HepG2 (cell line): ENCODE results near the gene DGCR2. TPM values are rescaled to one million over a fixed set of nuclear protein-coding genes. Genes with fewer than 3 reads are reported as not detected.
"Not testable (repeated sequence)": the region's sequence is repeated elsewhere in the genome, so short reads cannot be mapped to it uniquely, and the experiment has no call there.

Source experiments
- ATAC-seq: fragments of 200-7000 bp; cut with Tn5 transposase; 3 replicates; pipeline ENCODE4 v1.9.1; 2020; ENCODE audit warnings: mild to moderate bottlenecking, moderate library complexity
- BruUV-seq: library from RNA; stranded (reverse); fragments of 400-500 nt; replicated peaks from 2 replicates; lab custom pipeline; 2021; lab: Mats Ljungman, UMichigan
- CTCF ChIA-PET: fragments of 300-600 bp; formaldehyde crosslinking; extraction: SDS; loops from one replicate; lab custom pipeline; 2021; ENCODE audit warnings: low total read pairs, inconsistent platforms, low intra/inter-chr PET ratio; lab: Yijun Ruan, JAX
- POLR2A ChIA-PET: fragments of 350-600 bp; sonication (Branson Sonifier 250); formaldehyde crosslinking; loops from one replicate; lab custom pipeline; 2020; ENCODE audit warnings: antibody characterized with exemption, inconsistent platforms; lab: Yijun Ruan, JAX
- DNase-seq: peaks from one replicate; pipeline ENCODE4 v3.0.0-alpha.2; 2015; ENCODE audit warnings: low spot score
- FAIRE-seq: peaks from 3 replicates; lab custom pipeline; 2011; peaks lifted over from hg19 to GRCh38; lab: Jason Lieb, UNC
- H2AFZ ChIP-seq: one replicate; pipeline ENCODE4 v1.6.1; 2011; ENCODE audit warnings: low read length, inconsistent platforms
- H3K27ac ChIP-seq: fragments of 300-600 bp; 3 replicates; pipeline ENCODE4 v1.8.0; 2011; ENCODE audit warnings: mixed run types, mild to moderate bottlenecking, mixed read lengths, low read length, inconsistent platforms; ENCODE audit not compliant: insufficient read depth; ENCODE audit errors: extremely low read length
- H3K27me3 ChIP-seq, 2 experiments: fragments of 200-600 bp in 1 of 2; 2 replicates in 1 of 2; 3 replicates in 1 of 2; pipeline versions ENCODE4 v1.6.0 to v1.8.0; 2011; ENCODE audit warnings: low read length in 2 of 2, mild to moderate bottlenecking in 2 of 2, moderate library complexity in 2 of 2, inconsistent platforms in 1 of 2; ENCODE audit not compliant: insufficient read depth in 2 of 2, control insufficient read depth in 1 of 2
- H3K36me3 ChIP-seq, 2 experiments: fragments of 200-600 bp in 1 of 2; replicated peaks in 1 of 2; 2 replicates in 1 of 2; 3 replicates in 1 of 2; pipeline versions ENCODE4 v1.5.1 to v1.8.0; 2011; ENCODE audit warnings: low read length in 2 of 2, inconsistent platforms in 1 of 2; ENCODE audit not compliant: insufficient read depth in 2 of 2, control insufficient read depth in 1 of 2
- H3K4me1 ChIP-seq: 2 replicates; pipeline ENCODE4 v1.5.1; 2012; ENCODE audit warnings: low read length, inconsistent platforms; ENCODE audit not compliant: insufficient read depth
- H3K4me2 ChIP-seq: 2 replicates; pipeline ENCODE4 v1.6.0; 2011; ENCODE audit warnings: low read depth, low read length, inconsistent platforms
- H3K4me3 ChIP-seq, 3 experiments: fragments of 200-600 bp in 1 of 3; sonication (generic), shearing (Covaris generic) in 1 of 3; replicated peaks in 1 of 3; 2 replicates each; pipeline ENCODE4 v1.5.1; 2011 to 2016; ENCODE audit warnings: low read length in 3 of 3, inconsistent platforms in 2 of 3, low read depth in 2 of 3, mild to moderate bottlenecking in 2 of 3, control low read depth in 1 of 3, mixed read lengths in 1 of 3; ENCODE audit not compliant: insufficient read depth in 1 of 3
- H3K79me2 ChIP-seq: one replicate; pipeline ENCODE4 v1.6.1; 2011; ENCODE audit warnings: low read length, inconsistent platforms; ENCODE audit not compliant: insufficient read depth
- H3K9ac ChIP-seq: 2 replicates; pipeline ENCODE4 v1.6.0; 2011; ENCODE audit warnings: mild to moderate bottlenecking, low read depth, low read length, inconsistent platforms; ENCODE audit not compliant: insufficient read depth
- H3K9me3 ChIP-seq: 2 replicates; pipeline ENCODE4 v1.5.1; 2012; ENCODE audit warnings: mild to moderate bottlenecking, low read length
- H4K20me1 ChIP-seq: 2 replicates; pipeline ENCODE4 v1.6.0; 2011; ENCODE audit warnings: inconsistent platforms, mild to moderate bottlenecking, low read length, moderate library complexity; ENCODE audit not compliant: insufficient read depth
- HMGXB3 ChIP-seq: sonication (generic); formaldehyde crosslinking; IDR thresholded peaks from 2 replicates; pipeline ENCODE4 v1.4.0; 2020; ENCODE audit warnings: missing genetic modification reagents, borderline replicate concordance
- KDM1A ChIP-seq: IDR thresholded peaks from 2 replicates; pipeline ENCODE4 v1.6.1; 2016; ENCODE audit warnings: missing compliant biosample characterization
- RNF219 ChIP-seq: sonication (generic); formaldehyde crosslinking; IDR thresholded peaks from 2 replicates; pipeline ENCODE4 v1.5.0; 2020; ENCODE audit warnings: mild to moderate bottlenecking, missing genetic modification reagents
- STAT5B ChIP-seq: sonication (generic); formaldehyde crosslinking; IDR thresholded peaks from 2 replicates; pipeline ENCODE4 v1.4.0; 2020; ENCODE audit warnings: missing genetic modification reagents
- TEAD2 ChIP-seq: sonication (generic); formaldehyde crosslinking; IDR thresholded peaks from 2 replicates; pipeline ENCODE4 v1.9.0; 2021; ENCODE audit warnings: missing genetic modification reagents
- ZBTB42 ChIP-seq: sonication (generic); formaldehyde crosslinking; IDR thresholded peaks from 2 replicates; pipeline ENCODE4 v1.5.0; 2020; ENCODE audit warnings: mild to moderate bottlenecking, missing genetic modification reagents
- WGBS: methylation state at CpG from one replicate; pipeline ENCODE4 v1.1.6; 2017; ENCODE audit warnings: low lambda C conversion rate; 5-methylcytosine and 5-hydroxymethylcytosine counted together
- in situ Hi-C: cut with HindIII; loops from 2 replicates; pipeline ENCODE4 v1.10.0; 2017; ENCODE audit warnings: low pct_unique_long_range_greater_than_20kb; ENCODE audit not compliant: extremely low pct_ligation_motif_present
- intact Hi-C: fragments of 100-400 bp; cut with micrococcal nuclease; formaldehyde crosslinking; loops from one replicate; pipeline ENCODE4 v1.10.0; 2022; ENCODE audit not compliant: unreplicated experiment
- polyA plus RNA-seq, 8 experiments: library from polyadenylated mRNA; depleted of rRNA in 3 of 8; stranded (reverse) in 7 of 8; unstranded in 1 of 8; fragments of >200 nt; fragmentation: Illumina TruSeq in 4 of 8; extraction: Trizol in 4 of 8; gene quantifications; 2 replicates each; pipeline versions ENCODE4 v1.2.1 to v1.2.3, GENCODE V29; 2011 to 2016; ENCODE audit warnings: low read depth in 4 of 8, missing spikeins in 1 of 8, mixed read lengths in 1 of 8; ENCODE audit not compliant: insufficient read depth in 1 of 8
- total RNA-seq, 5 experiments: library from RNA; depleted of rRNA; stranded (reverse); fragments of >200 nt; fragmentation: Illumina TruSeq; extraction: Trizol; gene quantifications; 2 replicates each; pipeline ENCODE4 v1.2.3, GENCODE V29; 2016; ENCODE audit warnings: low read depth in 1 of 5

The DGCR2 gene
- total and polyA plus RNA-seq, 2 of the 13 experiments (the other 11 are each of a cell fraction or from before 2014, with no cell fraction given), result 23.1 to 35.3 TPM

DNA sequence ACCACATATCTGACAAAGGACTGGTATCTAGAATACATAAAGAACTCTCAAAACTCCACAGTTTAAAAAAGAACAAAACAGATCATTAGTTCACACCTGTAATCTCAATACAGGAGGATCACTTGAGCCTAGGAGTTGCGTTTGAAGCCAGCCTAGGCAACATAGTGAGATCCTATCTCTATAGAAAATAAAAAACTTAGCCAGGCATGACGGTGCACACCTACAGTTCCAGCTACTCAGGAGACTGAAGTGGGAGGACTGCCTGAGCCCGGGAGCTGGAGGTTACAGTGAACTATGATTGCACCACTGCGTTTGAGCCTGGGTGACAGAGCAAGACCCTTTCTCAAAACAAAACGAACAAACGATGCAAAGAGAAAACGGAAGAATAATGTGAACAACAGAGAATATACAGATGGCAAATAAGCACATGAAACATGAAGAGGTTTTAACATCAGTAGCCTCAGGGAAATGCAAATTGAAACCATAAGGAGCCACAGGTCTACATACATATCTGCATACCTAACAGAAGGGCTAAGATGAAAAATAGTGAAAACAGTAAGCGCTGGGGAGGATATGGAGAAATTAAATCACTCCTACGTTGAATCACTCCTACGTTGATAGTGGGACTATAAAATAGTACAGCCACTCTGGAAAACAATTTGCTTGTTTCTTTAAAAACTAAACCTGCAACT lies 70.7 kb downstream of the DGCR2 start:
- BruUV-seq, result no TSS peak
- Histone ChIP-seq H3K27me3 (no peaks in the 10 kb centered on the region), H3K4me1 (no peaks in the 10 kb centered on the region), H3K9ac (no peak overlapping the region), H2AFZ (no peak overlapping the region), H3K36me3 (peaks cover 35 to 78% of the 10 kb centered on the region in 2 experiments), H4K20me1 (no peaks in the 10 kb centered on the region), H3K79me2 (no peaks in the 10 kb centered on the region), H3K4me3 (no peak overlapping the region), H3K9me3 (no peaks in the 10 kb centered on the region), H3K4me2 (no peak overlapping the region), H3K27ac (no peak overlapping the region)
- TF ChIP-seq HMGXB3 (CRISPR knock-in tag), result no peak
- no peak for TF ChIP-seq TEAD2
- TF ChIP-seq KDM1A (CRISPR knock-in tag), result no peak
- no peak for TF ChIP-seq ZBTB42
- no peak for TF ChIP-seq RNF219 (CRISPR knock-in tag)
- no peak for TF ChIP-seq STAT5B (CRISPR knock-in tag)
- ChIA-PET POLR2A (no interaction called here), CTCF (no interaction called here)
- ATAC-seq, result no peak
- WGBS, result 84% methylated on average over 10 of the region's 10 CpGs
- no peak for FAIRE-seq
- in situ Hi-C loops, result no loop called here
- no peak for DNase-seq
- intact Hi-C loops, result no loop called here

DNA sequence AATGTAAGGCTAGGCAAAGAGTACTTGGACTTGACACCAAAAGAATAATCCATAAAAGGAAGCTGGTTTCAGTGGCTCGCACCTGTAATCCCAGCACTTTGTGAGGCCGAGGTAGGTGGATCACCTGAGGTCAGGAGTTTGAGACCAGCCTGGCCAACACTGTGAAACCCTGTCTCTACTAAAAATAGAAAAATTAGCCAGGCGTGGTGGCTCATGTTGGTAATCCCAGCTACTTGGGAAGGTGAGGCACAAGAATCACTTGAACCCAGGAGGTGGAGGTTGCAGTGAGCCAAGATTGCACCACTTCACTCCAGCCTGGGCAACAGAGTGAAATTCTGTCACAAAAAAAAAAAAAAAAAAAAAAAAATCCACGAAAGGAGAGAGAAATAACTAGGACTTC lies 71.4 kb downstream of the DGCR2 start:
- POLR2A ChIA-PET, H3K9ac ChIP-seq, CTCF ChIA-PET, H3K27me3 ChIP-seq, H3K4me2 ChIP-seq, ATAC-seq, H3K79me2 ChIP-seq, H4K20me1 ChIP-seq, H3K9me3 ChIP-seq, H3K4me1 ChIP-seq, intact Hi-C loops, H3K27ac ChIP-seq, H2AFZ ChIP-seq, in situ Hi-C loops, DNase-seq, BruUV-seq, H3K4me3 ChIP-seq, FAIRE-seq: not testable (repeated sequence)
- H3K36me3 ChIP-seq, result peaks cover 32 to 78% of the 10 kb centered on the region in 2 experiments
- WGBS, result 91% methylated on average over 4 of the region's 4 CpGs
